Activated naive CD4-positive, alpha-beta T cell treated with anti-CD3 and anti-CD28 coated beads, Interleukin-2, amount 50 U/mL, for 24 hours (primary cell): ENCODE data around the gene ACOT7.
A peak's percentile ranks its signal among the peaks of the same experiment; 100 is the strongest.
"Not testable (repeated sequence)": the region's sequence is repeated elsewhere in the genome, so short reads cannot be mapped to it uniquely, and the experiment has no call there.

Experiments used
- H3K27ac Mint-ChIP-seq: one replicate; pipeline ENCODE4 v1.8.0; 2021; ENCODE audit warnings: mild to moderate bottlenecking, mixed read lengths
- H3K27me3 Mint-ChIP-seq: one replicate; pipeline ENCODE4 v1.8.0; 2021; ENCODE audit warnings: mixed read lengths
- H3K36me3 Mint-ChIP-seq: one replicate; pipeline ENCODE4 v1.8.0; 2021; ENCODE audit warnings: mixed read lengths
- H3K4me1 Mint-ChIP-seq: one replicate; pipeline ENCODE4 v1.8.0; 2021; ENCODE audit warnings: mixed read lengths
- H3K4me3 Mint-ChIP-seq: one replicate; pipeline ENCODE4 v1.8.0; 2021; ENCODE audit warnings: mild to moderate bottlenecking, mixed read lengths
- H3K9me3 Mint-ChIP-seq: one replicate; pipeline ENCODE4 v1.8.0; 2021; ENCODE audit warnings: mixed read lengths

The ACOT7 gene

GRCh38 chr1:6391951-6392808 is 1.4 kb downstream of the ACOT7 start:
- H3K4me1 Mint-ChIP-seq: peaks cover 22% of the 10 kb centered on the region
- peak overlapping the region; percentile 30 for H3K27ac Mint-ChIP-seq
- no peaks in the 10 kb centered on the region for H3K36me3 Mint-ChIP-seq
- H3K4me3 Mint-ChIP-seq: peak overlapping the region; percentile 88
- no peaks in the 10 kb centered on the region for H3K27me3 Mint-ChIP-seq
- H3K9me3 Mint-ChIP-seq: no peaks in the 10 kb centered on the region

GRCh38 chr1:6389971-6390370 is 3.6 kb downstream of the ACOT7 start:
- no peaks in the 10 kb centered on the region for H3K9me3 Mint-ChIP-seq
- H3K36me3 Mint-ChIP-seq: no peaks in the 10 kb centered on the region
- H3K4me3 Mint-ChIP-seq: no peak overlapping the region
- H3K27ac Mint-ChIP-seq: no peak overlapping the region
- peaks cover 19% of the 10 kb centered on the region for H3K4me1 Mint-ChIP-seq
- no peaks in the 10 kb centered on the region for H3K27me3 Mint-ChIP-seq

- Mint-ChIP-seq H3K9me3 (no peaks in the 10 kb centered on the region), H3K27ac (no peak overlapping the region), H3K36me3 (no peaks in the 10 kb centered on the region), H3K4me1 (no peaks in the 10 kb centered on the region), H3K27me3 (no peaks in the 10 kb centered on the region), H3K4me3 (no peak overlapping the region)
Measured at GRCh38 chr1:6386371-6386949, 7.1 kb downstream of the ACOT7 start.

GRCh38 chr1:6385488-6386191 is 7.9 kb downstream of the ACOT7 start:
- H3K27ac Mint-ChIP-seq: no peak overlapping the region
- H3K4me3 Mint-ChIP-seq: no peak overlapping the region
- H3K36me3 Mint-ChIP-seq: no peaks in the 10 kb centered on the region
- H3K4me1 Mint-ChIP-seq: no peaks in the 10 kb centered on the region
- no peaks in the 10 kb centered on the region for H3K9me3 Mint-ChIP-seq
- H3K27me3 Mint-ChIP-seq: no peaks in the 10 kb centered on the region

- H3K27ac Mint-ChIP-seq: no peak overlapping the region
Measured at GRCh38 chr1:6384962-6385361, 8.6 kb downstream of the ACOT7 start.

GRCh38 chr1:6384135-6384534 is 9.4 kb downstream of the ACOT7 start:
- Mint-ChIP-seq H3K27me3 (no peaks in the 10 kb centered on the region), H3K4me3 (no peak overlapping the region), H3K9me3 (no peaks in the 10 kb centered on the region), H3K27ac (no peak overlapping the region), H3K4me1 (no peaks in the 10 kb centered on the region), H3K36me3 (no peaks in the 10 kb centered on the region)

More at GRCh38 chr1:6384962-6385361, 8.6 kb downstream of the ACOT7 start:
- Mint-ChIP-seq H3K9me3 (no peaks in the 10 kb centered on the region), H3K4me1 (no peaks in the 10 kb centered on the region), H3K36me3 (no peaks in the 10 kb centered on the region), H3K27me3 (no peaks in the 10 kb centered on the region), H3K4me3 (no peak overlapping the region)

GRCh38 chr1:6380037-6380436 is 13.5 kb downstream of the ACOT7 start:
- H3K27me3 Mint-ChIP-seq: no peaks in the 10 kb centered on the region
- H3K27ac Mint-ChIP-seq: no peak overlapping the region

GRCh38 chr1:6378096-6378746 is 15.3 kb downstream of the ACOT7 start:
- H3K9me3 Mint-ChIP-seq: no peaks in the 10 kb centered on the region
- no peak overlapping the region for H3K27ac Mint-ChIP-seq
- H3K4me1 Mint-ChIP-seq: no peaks in the 10 kb centered on the region

More at GRCh38 chr1:6380037-6380436, 13.5 kb downstream of the ACOT7 start:
- no peaks in the 10 kb centered on the region for H3K36me3 Mint-ChIP-seq
- no peaks in the 10 kb centered on the region for H3K9me3 Mint-ChIP-seq
- no peaks in the 10 kb centered on the region for H3K4me1 Mint-ChIP-seq
- H3K4me3 Mint-ChIP-seq: no peak overlapping the region

GRCh38 chr1:6373961-6374720 is 19.4 kb downstream of the ACOT7 start:
- Mint-ChIP-seq H3K4me1 (no peaks in the 10 kb centered on the region), H3K4me3 (no peak overlapping the region), H3K36me3 (no peaks in the 10 kb centered on the region), H3K27me3 (no peaks in the 10 kb centered on the region), H3K9me3 (no peaks in the 10 kb centered on the region), H3K27ac (no peak overlapping the region)

More at GRCh38 chr1:6378096-6378746, 15.3 kb downstream of the ACOT7 start:
- Mint-ChIP-seq H3K36me3 (no peaks in the 10 kb centered on the region), H3K4me3 (no peak overlapping the region), H3K27me3 (no peaks in the 10 kb centered on the region)

GRCh38 chr1:6372236-6372635 is 21.3 kb downstream of the ACOT7 start:
- not testable (repeated sequence) for H3K9me3 Mint-ChIP-seq, H3K27me3 Mint-ChIP-seq, H3K27ac Mint-ChIP-seq, H3K36me3 Mint-ChIP-seq, H3K4me1 Mint-ChIP-seq, H3K4me3 Mint-ChIP-seq

- H3K27me3 Mint-ChIP-seq: no peaks in the 10 kb centered on the region
- H3K4me1 Mint-ChIP-seq: peaks cover 10% of the 10 kb centered on the region
- no peaks in the 10 kb centered on the region for H3K36me3 Mint-ChIP-seq
- no peaks in the 10 kb centered on the region for H3K9me3 Mint-ChIP-seq
- no peak overlapping the region for H3K4me3 Mint-ChIP-seq
- H3K27ac Mint-ChIP-seq: no peak overlapping the region
Measured at GRCh38 chr1:6370006-6370405, 23.6 kb downstream of the ACOT7 start.

- Mint-ChIP-seq H3K27ac (no peak overlapping the region), H3K4me1 (peaks cover 29% of the 10 kb centered on the region), H3K27me3 (no peaks in the 10 kb centered on the region), H3K36me3 (no peaks in the 10 kb centered on the region), H3K9me3 (no peaks in the 10 kb centered on the region), H3K4me3 (no peak overlapping the region)
Measured at GRCh38 chr1:6367381-6368012, 26.1 kb downstream of the ACOT7 start.

GRCh38 chr1:6365047-6365446 is 28.5 kb downstream of the ACOT7 start:
- peaks cover 44% of the 10 kb centered on the region for H3K4me1 Mint-ChIP-seq
- no peaks in the 10 kb centered on the region for H3K36me3 Mint-ChIP-seq
- peak overlapping the region; percentile 19 for H3K4me3 Mint-ChIP-seq
- H3K27ac Mint-ChIP-seq: peak overlapping the region; percentile 84
- no peaks in the 10 kb centered on the region for H3K9me3 Mint-ChIP-seq
- no peaks in the 10 kb centered on the region for H3K27me3 Mint-ChIP-seq

GRCh38 chr1:6363085-6363884 is 30.3 kb downstream of the ACOT7 start:
- not testable (repeated sequence) for H3K9me3 Mint-ChIP-seq, H3K27me3 Mint-ChIP-seq, H3K36me3 Mint-ChIP-seq, H3K4me3 Mint-ChIP-seq, H3K27ac Mint-ChIP-seq
- peaks cover 59% of the 10 kb centered on the region for H3K4me1 Mint-ChIP-seq
